Effector memory CD4-positive, alpha-beta T cell (primary cell): Measurements from ENCODE around the gene ME2.
"Not testable (repeated sequence)": the region's sequence is repeated elsewhere in the genome, so short reads cannot be mapped to it uniquely, and the experiment has no call there.

Source experiments
- DNase-seq, 3 donors: peaks; one replicate each; pipeline ENCODE4 v3.0.0-alpha.2; 2020
- H3K27ac ChIP-seq: 2 replicates; pipeline ENCODE4 v1.7.0; 2013; ENCODE audit warnings: mild to moderate bottlenecking, low read length, moderate library complexity; ENCODE audit not compliant: insufficient read depth, poor library complexity, severe bottlenecking
- H3K27me3 ChIP-seq: replicated peaks from 2 replicates; pipeline ENCODE4 v1.7.0; 2013; ENCODE audit warnings: mild to moderate bottlenecking, low read length; ENCODE audit not compliant: insufficient read depth, control insufficient read depth, poor library complexity, severe bottlenecking
- H3K36me3 ChIP-seq: 2 replicates; pipeline ENCODE4 v1.7.0; 2013; ENCODE audit warnings: mild to moderate bottlenecking, low read length, moderate library complexity; ENCODE audit not compliant: control insufficient read depth, insufficient read depth
- H3K4me1 ChIP-seq: 2 replicates; pipeline ENCODE4 v1.7.0; 2013; ENCODE audit warnings: low read length, mild to moderate bottlenecking; ENCODE audit not compliant: control insufficient read depth, insufficient read depth, poor library complexity, severe bottlenecking
- H3K4me3 ChIP-seq: 2 replicates; pipeline ENCODE4 v1.7.0; 2013; ENCODE audit warnings: low read length, low read depth, mild to moderate bottlenecking; ENCODE audit not compliant: insufficient read depth, poor library complexity, severe bottlenecking
- H3K9me3 ChIP-seq: 2 replicates; pipeline ENCODE4 v1.7.0; 2013; ENCODE audit warnings: mild to moderate bottlenecking, low read length, moderate library complexity; ENCODE audit not compliant: control insufficient read depth

Gene ME2

GRCh38 chr18:50877545-50878265 lies 1.2 kb upstream of the ME2 start:
- H3K27ac ChIP-seq = peak overlapping the region; percentile 92
- H3K4me3 ChIP-seq = peak overlapping the region; percentile 90
- no peak for DNase-seq
- H3K9me3 ChIP-seq = no peaks in the 10 kb centered on the region
- no peaks in the 10 kb centered on the region for H3K27me3 ChIP-seq
- H3K36me3 ChIP-seq = no peaks in the 10 kb centered on the region
- H3K4me1 ChIP-seq = peaks cover 9% of the 10 kb centered on the region

GRCh38 chr18:50879302-50880118 lies 592 bp downstream of the ME2 start:
- Histone ChIP-seq H3K4me3 (peak overlapping the region; percentile 90), H3K27me3 (no peaks in the 10 kb centered on the region), H3K4me1 (peaks cover 9% of the 10 kb centered on the region), H3K9me3 (no peaks in the 10 kb centered on the region), H3K27ac (peak overlapping the region; percentile 92), H3K36me3 (no peaks in the 10 kb centered on the region)
- peak; percentile 5 to 12 (median 7) for DNase-seq

GRCh38 chr18:50880119-50880465 lies 1.2 kb downstream of the ME2 start:
- H3K9me3 ChIP-seq = no peaks in the 10 kb centered on the region
- peak overlapping the region; percentile 92 for H3K27ac ChIP-seq
- no peaks in the 10 kb centered on the region for H3K36me3 ChIP-seq
- no peaks in the 10 kb centered on the region for H3K27me3 ChIP-seq
- peaks cover 9% of the 10 kb centered on the region for H3K4me1 ChIP-seq
- no peak for DNase-seq
- H3K4me3 ChIP-seq = peak overlapping the region; percentile 90

GRCh38 chr18:50880944-50881343 lies 2.0 kb downstream of the ME2 start:
- not testable (repeated sequence) for H3K4me3 ChIP-seq, DNase-seq, H3K9me3 ChIP-seq, H3K27ac ChIP-seq, H3K36me3 ChIP-seq, H3K27me3 ChIP-seq, H3K4me1 ChIP-seq

- Histone ChIP-seq H3K4me3 (no peak overlapping the region), H3K4me1 (no peaks in the 10 kb centered on the region), H3K27me3 (no peaks in the 10 kb centered on the region), H3K36me3 (no peaks in the 10 kb centered on the region), H3K27ac (no peak overlapping the region), H3K9me3 (no peaks in the 10 kb centered on the region)
- DNase-seq = no peak
Measured at GRCh38 chr18:50886929-50887328, 8.0 kb downstream of the ME2 start.

GRCh38 chr18:50895350-50896045 lies 16.6 kb downstream of the ME2 start:
- H3K36me3 ChIP-seq = peaks cover 15% of the 10 kb centered on the region
- no peaks in the 10 kb centered on the region for H3K27me3 ChIP-seq
- H3K9me3 ChIP-seq = no peaks in the 10 kb centered on the region
- no peak overlapping the region for H3K27ac ChIP-seq
- no peaks in the 10 kb centered on the region for H3K4me1 ChIP-seq
- no peak for DNase-seq
- no peak overlapping the region for H3K4me3 ChIP-seq

GRCh38 chr18:50896093-50896492 lies 17.2 kb downstream of the ME2 start:
- no peaks in the 10 kb centered on the region for H3K4me1 ChIP-seq
- no peaks in the 10 kb centered on the region for H3K27me3 ChIP-seq
- no peaks in the 10 kb centered on the region for H3K9me3 ChIP-seq
- no peak for DNase-seq
- peaks cover 15% of the 10 kb centered on the region for H3K36me3 ChIP-seq
- H3K27ac ChIP-seq = no peak overlapping the region
- H3K4me3 ChIP-seq = no peak overlapping the region

GRCh38 chr18:50898919-50899318 lies 20.0 kb downstream of the ME2 start:
- H3K27me3 ChIP-seq = no peaks in the 10 kb centered on the region
- DNase-seq = no peak
- peaks cover 15% of the 10 kb centered on the region for H3K36me3 ChIP-seq
- no peak overlapping the region for H3K27ac ChIP-seq
- no peaks in the 10 kb centered on the region for H3K4me1 ChIP-seq
- no peak overlapping the region for H3K4me3 ChIP-seq
- H3K9me3 ChIP-seq = no peaks in the 10 kb centered on the region

- no peaks in the 10 kb centered on the region for H3K4me1 ChIP-seq
- no peaks in the 10 kb centered on the region for H3K9me3 ChIP-seq
- no peaks in the 10 kb centered on the region for H3K27me3 ChIP-seq
- no peak for DNase-seq
- no peak overlapping the region for H3K27ac ChIP-seq
- no peak overlapping the region for H3K4me3 ChIP-seq
- H3K36me3 ChIP-seq = peaks cover 21% of the 10 kb centered on the region
Measured at GRCh38 chr18:50902797-50903196, 23.9 kb downstream of the ME2 start.

GRCh38 chr18:50906843-50907242 lies 27.9 kb downstream of the ME2 start:
- peaks cover 6% of the 10 kb centered on the region for H3K4me1 ChIP-seq
- no peaks in the 10 kb centered on the region for H3K27me3 ChIP-seq
- H3K4me3 ChIP-seq = no peak overlapping the region
- H3K36me3 ChIP-seq = peaks cover 12% of the 10 kb centered on the region
- no peaks in the 10 kb centered on the region for H3K9me3 ChIP-seq
- no peak for DNase-seq
- H3K27ac ChIP-seq = no peak overlapping the region
